HepG2 (cell line): ENCODE results near the gene ZIC2. TPM values are rescaled to one million over a fixed set of nuclear protein-coding genes. Genes with fewer than 3 reads are reported as not detected.

Experiments used
- ATAC-seq: fragments of 200-7000 bp; cut with Tn5 transposase; 3 replicates; pipeline ENCODE4 v1.9.1; 2020; ENCODE audit warnings: mild to moderate bottlenecking, moderate library complexity
- BruUV-seq: library from RNA; stranded (reverse); fragments of 400-500 nt; replicated peaks from 2 replicates; lab custom pipeline; 2021; lab: Mats Ljungman, UMichigan
- CTCF ChIA-PET: fragments of 300-600 bp; formaldehyde crosslinking; extraction: SDS; loops from one replicate; lab custom pipeline; 2021; ENCODE audit warnings: low total read pairs, inconsistent platforms, low intra/inter-chr PET ratio; lab: Yijun Ruan, JAX
- POLR2A ChIA-PET: fragments of 350-600 bp; sonication (Branson Sonifier 250); formaldehyde crosslinking; loops from one replicate; lab custom pipeline; 2020; ENCODE audit warnings: antibody characterized with exemption, inconsistent platforms; lab: Yijun Ruan, JAX
- DNase-seq: peaks from one replicate; pipeline ENCODE4 v3.0.0-alpha.2; 2015; ENCODE audit warnings: low spot score
- FAIRE-seq: peaks from 3 replicates; lab custom pipeline; 2011; peaks lifted over from hg19 to GRCh38; lab: Jason Lieb, UNC
- H2AFZ ChIP-seq: one replicate; pipeline ENCODE4 v1.6.1; 2011; ENCODE audit warnings: low read length, inconsistent platforms
- H3K27ac ChIP-seq: fragments of 300-600 bp; 3 replicates; pipeline ENCODE4 v1.8.0; 2011; ENCODE audit warnings: mixed run types, mild to moderate bottlenecking, mixed read lengths, low read length, inconsistent platforms; ENCODE audit not compliant: insufficient read depth; ENCODE audit errors: extremely low read length
- H3K27me3 ChIP-seq, 2 experiments: fragments of 200-600 bp in 1 of 2; 2 replicates in 1 of 2; 3 replicates in 1 of 2; pipeline versions ENCODE4 v1.6.0 to v1.8.0; 2011; ENCODE audit warnings: low read length in 2 of 2, mild to moderate bottlenecking in 2 of 2, moderate library complexity in 2 of 2, inconsistent platforms in 1 of 2; ENCODE audit not compliant: insufficient read depth in 2 of 2, control insufficient read depth in 1 of 2
- H3K36me3 ChIP-seq, 2 experiments: fragments of 200-600 bp in 1 of 2; replicated peaks in 1 of 2; 2 replicates in 1 of 2; 3 replicates in 1 of 2; pipeline versions ENCODE4 v1.5.1 to v1.8.0; 2011; ENCODE audit warnings: low read length in 2 of 2, inconsistent platforms in 1 of 2; ENCODE audit not compliant: insufficient read depth in 2 of 2, control insufficient read depth in 1 of 2
- H3K4me1 ChIP-seq: 2 replicates; pipeline ENCODE4 v1.5.1; 2012; ENCODE audit warnings: low read length, inconsistent platforms; ENCODE audit not compliant: insufficient read depth
- H3K4me2 ChIP-seq: 2 replicates; pipeline ENCODE4 v1.6.0; 2011; ENCODE audit warnings: low read depth, low read length, inconsistent platforms
- H3K4me3 ChIP-seq, 3 experiments: fragments of 200-600 bp in 1 of 3; sonication (generic), shearing (Covaris generic) in 1 of 3; replicated peaks in 1 of 3; 2 replicates each; pipeline ENCODE4 v1.5.1; 2011 to 2016; ENCODE audit warnings: low read length in 3 of 3, inconsistent platforms in 2 of 3, low read depth in 2 of 3, mild to moderate bottlenecking in 2 of 3, control low read depth in 1 of 3, mixed read lengths in 1 of 3; ENCODE audit not compliant: insufficient read depth in 1 of 3
- H3K79me2 ChIP-seq: one replicate; pipeline ENCODE4 v1.6.1; 2011; ENCODE audit warnings: low read length, inconsistent platforms; ENCODE audit not compliant: insufficient read depth
- H3K9ac ChIP-seq: 2 replicates; pipeline ENCODE4 v1.6.0; 2011; ENCODE audit warnings: mild to moderate bottlenecking, low read depth, low read length, inconsistent platforms; ENCODE audit not compliant: insufficient read depth
- H3K9me3 ChIP-seq: 2 replicates; pipeline ENCODE4 v1.5.1; 2012; ENCODE audit warnings: mild to moderate bottlenecking, low read length
- H4K20me1 ChIP-seq: 2 replicates; pipeline ENCODE4 v1.6.0; 2011; ENCODE audit warnings: inconsistent platforms, mild to moderate bottlenecking, low read length, moderate library complexity; ENCODE audit not compliant: insufficient read depth
- REST ChIP-seq, 2 experiments: IDR thresholded peaks; 2 replicates each; pipeline ENCODE4 v1.6.1; 2011 to 2012; ENCODE audit warnings: low read length in 2 of 2, borderline replicate concordance in 1 of 2, low read depth in 1 of 2, mild to moderate bottlenecking in 1 of 2, moderate library complexity in 1 of 2
- SP1 ChIP-seq, 2 experiments: fragments of 450-650 bp in 1 of 2; sonication (generic) in 1 of 2; formaldehyde crosslinking in 1 of 2; IDR thresholded peaks; 2 replicates each; pipeline versions ENCODE4 v1.4.0 to v1.6.1; 2016 to 2020; ENCODE audit warnings: missing genetic modification reagents in 1 of 2
- ZNF343 ChIP-seq: sonication (generic); formaldehyde crosslinking; IDR thresholded peaks from 2 replicates; pipeline ENCODE4 v1.4.0; 2020; ENCODE audit warnings: mild to moderate bottlenecking, missing genetic modification reagents
- ZNF460 ChIP-seq: sonication (generic); formaldehyde crosslinking; IDR thresholded peaks from 2 replicates; pipeline ENCODE4 v1.5.1; 2020; ENCODE audit warnings: missing genetic modification reagents, mild to moderate bottlenecking, borderline replicate concordance
- ZNF496 ChIP-seq: sonication (generic); formaldehyde crosslinking; IDR thresholded peaks from 2 replicates; pipeline ENCODE4 v1.8.1; 2023; ENCODE audit warnings: mild to moderate bottlenecking, moderate library complexity, missing genetic modification reagents; ENCODE audit not compliant: insufficient replicate concordance
- WGBS: methylation state at CpG from one replicate; pipeline ENCODE4 v1.1.6; 2017; ENCODE audit warnings: low lambda C conversion rate; 5-methylcytosine and 5-hydroxymethylcytosine counted together
- in situ Hi-C: cut with HindIII; loops from 2 replicates; pipeline ENCODE4 v1.10.0; 2017; ENCODE audit warnings: low pct_unique_long_range_greater_than_20kb; ENCODE audit not compliant: extremely low pct_ligation_motif_present
- intact Hi-C: fragments of 100-400 bp; cut with micrococcal nuclease; formaldehyde crosslinking; loops from one replicate; pipeline ENCODE4 v1.10.0; 2022; ENCODE audit not compliant: unreplicated experiment
- polyA plus RNA-seq, 8 experiments: library from polyadenylated mRNA; depleted of rRNA in 3 of 8; stranded (reverse) in 7 of 8; unstranded in 1 of 8; fragments of >200 nt; fragmentation: Illumina TruSeq in 4 of 8; extraction: Trizol in 4 of 8; gene quantifications; 2 replicates each; pipeline versions ENCODE4 v1.2.1 to v1.2.3, GENCODE V29; 2011 to 2016; ENCODE audit warnings: low read depth in 4 of 8, missing spikeins in 1 of 8, mixed read lengths in 1 of 8; ENCODE audit not compliant: insufficient read depth in 1 of 8
- total RNA-seq, 5 experiments: library from RNA; depleted of rRNA; stranded (reverse); fragments of >200 nt; fragmentation: Illumina TruSeq; extraction: Trizol; gene quantifications; 2 replicates each; pipeline ENCODE4 v1.2.3, GENCODE V29; 2016; ENCODE audit warnings: low read depth in 1 of 5

The ZIC2 gene
- total and polyA plus RNA-seq, 2 of the 13 experiments (the other 11 are each of a cell fraction or from before 2014, with no cell fraction given) = 0.13 TPM; not detected in 1

DNA sequence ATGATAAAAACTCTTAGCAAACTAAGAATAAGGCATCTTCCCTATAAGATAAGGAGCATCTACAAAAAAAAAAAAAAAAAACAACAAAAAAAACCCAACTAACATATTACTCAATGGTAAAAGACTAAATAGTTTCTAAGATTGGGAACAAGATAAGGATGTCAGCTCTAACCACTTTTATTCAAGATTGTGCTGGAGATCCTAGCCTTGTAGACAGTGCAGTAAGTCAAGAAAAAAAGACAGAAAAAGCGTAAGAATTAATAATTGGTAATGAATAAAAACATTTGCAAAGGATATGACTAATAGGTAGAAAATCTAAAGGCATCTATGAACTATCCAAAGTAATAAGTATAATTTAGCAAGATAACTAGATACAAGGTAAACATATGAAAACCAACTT, 33.0 kb downstream of the ZIC2 start:
- no peaks in the 10 kb centered on the region for H3K9me3 ChIP-seq
- ChIA-PET CTCF (no interaction called here), POLR2A (no interaction called here)
- DNase-seq (no peak), FAIRE-seq (no peak), ATAC-seq (no peak)
- no TSS peak for BruUV-seq
- TF ChIP-seq ZNF496 (no peak), ZNF460 (no peak), SP1 (IDR thresholded peaks at IDR 0.05) (no peak), SP1 (CRISPR knock-in tag; IDR thresholded peaks at IDR 0.05) (no peak), ZNF343 (CRISPR knock-in tag) (no peak), REST (IDR thresholded peaks at IDR 0.05; ENCODE audit: borderline replicate concordance in 1 of 2, low read depth in 1 of 2, low read length in 2 of 2) (no peak)
- H3K4me3 ChIP-seq = no peak overlapping the region
- H3K27ac ChIP-seq = no peak overlapping the region
- no peak overlapping the region for H3K9ac ChIP-seq
- in situ Hi-C loops = no loop called here
- H3K4me2 ChIP-seq = no peak overlapping the region
- no peaks in the 10 kb centered on the region for H3K79me2 ChIP-seq
- 0 out of 5 replicates have a peak, but pooled peaks cover 0 to 3% of the 10 kb centered on the region in 2 experiments for H3K27me3 ChIP-seq
- H2AFZ ChIP-seq = no peak overlapping the region
- no peaks in the 10 kb centered on the region for H4K20me1 ChIP-seq
- WGBS = 24% methylated on average over 1 of the region's 1 CpG
- H3K36me3 ChIP-seq = no peaks in the 10 kb centered on the region
- peaks cover 10% of the 10 kb centered on the region for H3K4me1 ChIP-seq
- intact Hi-C loops = no loop called here
